ENCODE data around the gene TMED1.

Gene TMED1

DNA sequence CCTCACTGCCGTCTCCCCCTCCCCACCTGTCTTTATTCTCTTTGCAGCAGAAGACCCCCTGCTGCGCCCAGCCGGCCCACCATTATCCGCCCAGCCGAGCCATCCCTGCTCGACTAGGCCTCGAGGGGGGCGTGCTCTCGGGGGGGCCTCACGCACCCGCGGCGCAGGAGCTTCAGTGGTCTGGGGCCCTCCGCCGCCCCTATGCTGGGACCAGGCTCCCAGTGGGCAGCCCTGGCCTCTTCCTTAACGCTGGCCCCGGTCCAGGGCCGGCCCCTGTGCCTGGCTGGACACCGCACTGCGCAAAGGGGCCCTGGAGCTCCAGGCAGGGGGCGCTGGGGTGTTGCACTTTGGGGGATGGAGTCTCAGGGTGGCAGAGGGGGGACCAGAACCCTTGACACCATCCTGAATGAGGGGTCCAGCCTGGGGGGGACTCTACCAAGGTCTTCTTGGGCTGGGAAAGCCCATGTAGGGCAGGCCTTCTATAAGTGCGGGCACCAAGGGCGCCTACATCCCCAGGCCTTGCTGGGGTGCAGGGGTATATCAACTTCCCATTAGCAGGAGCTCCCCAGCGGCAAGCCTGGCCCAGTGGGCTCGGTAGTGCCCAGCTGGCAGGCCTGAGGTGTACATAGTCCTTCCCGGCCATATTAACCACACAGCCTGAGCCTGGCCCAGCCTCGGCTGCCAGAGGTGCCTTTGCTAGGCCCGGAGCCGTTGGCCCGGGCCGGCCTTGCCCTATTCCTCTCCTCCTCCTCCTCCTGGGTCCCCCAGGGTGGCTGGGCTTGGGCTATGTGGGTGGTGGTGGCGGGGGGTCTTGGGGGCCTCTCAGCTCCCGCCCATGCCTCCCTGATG is 4.9 kb downstream of the TMED1 start:
- H3K36me3 Mint-ChIP-seq (ENCODE audit: low read depth) = peaks cover 10% of the 10 kb centered on the region
- no peak overlapping the region for H3K27ac Mint-ChIP-seq
- H3K9me3 Mint-ChIP-seq = peaks cover under 1% of the 10 kb centered on the region
- peaks cover 4% of the 10 kb centered on the region for H3K4me1 Mint-ChIP-seq (ENCODE audit: low read depth)
- no peak overlapping the region for H3K4me3 Mint-ChIP-seq
- no peaks in the 10 kb centered on the region for H3K27me3 Mint-ChIP-seq (ENCODE audit: low read depth)

DNA sequence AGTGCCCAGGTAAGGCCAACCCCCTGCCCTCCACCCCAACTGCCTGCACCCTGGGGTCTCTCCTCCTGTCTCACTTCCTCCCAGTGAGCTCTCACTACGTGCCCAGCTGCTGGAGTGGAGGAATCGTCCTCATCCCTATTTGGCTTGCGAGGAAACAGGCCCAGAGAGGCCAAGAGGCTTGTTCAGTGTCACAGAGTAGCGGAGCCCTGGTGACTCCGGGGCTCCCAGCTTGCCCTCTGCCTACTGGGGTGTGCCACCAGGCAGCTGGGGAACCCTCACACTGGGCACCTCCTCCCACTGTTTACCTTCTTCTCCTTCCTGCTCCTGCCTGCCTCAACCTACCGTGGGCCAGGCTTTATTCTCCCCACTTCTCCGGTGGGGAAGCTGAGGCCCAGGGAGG is 5.6 kb downstream of the TMED1 start:
- peaks cover 11% of the 10 kb centered on the region for H3K36me3 Mint-ChIP-seq (ENCODE audit: low read depth)
- H3K4me1 Mint-ChIP-seq (ENCODE audit: low read depth) = peaks cover under 1% of the 10 kb centered on the region
- H3K9me3 Mint-ChIP-seq = no peaks in the 10 kb centered on the region
- no peak overlapping the region for H3K4me3 Mint-ChIP-seq
- H3K27ac Mint-ChIP-seq = no peak overlapping the region
- H3K27me3 Mint-ChIP-seq (ENCODE audit: low read depth) = no peaks in the 10 kb centered on the region

GRCh38 chr19:10829967-10830366 is 6.0 kb downstream of the TMED1 start:
- Mint-ChIP-seq H3K9me3 (no peaks in the 10 kb centered on the region), H3K4me3 (no peak overlapping the region), H3K27me3 (ENCODE audit: low read depth) (no peaks in the 10 kb centered on the region), H3K4me1 (ENCODE audit: low read depth) (no peaks in the 10 kb centered on the region), H3K36me3 (ENCODE audit: low read depth) (peaks cover 14% of the 10 kb centered on the region), H3K27ac (no peak overlapping the region)

DNA sequence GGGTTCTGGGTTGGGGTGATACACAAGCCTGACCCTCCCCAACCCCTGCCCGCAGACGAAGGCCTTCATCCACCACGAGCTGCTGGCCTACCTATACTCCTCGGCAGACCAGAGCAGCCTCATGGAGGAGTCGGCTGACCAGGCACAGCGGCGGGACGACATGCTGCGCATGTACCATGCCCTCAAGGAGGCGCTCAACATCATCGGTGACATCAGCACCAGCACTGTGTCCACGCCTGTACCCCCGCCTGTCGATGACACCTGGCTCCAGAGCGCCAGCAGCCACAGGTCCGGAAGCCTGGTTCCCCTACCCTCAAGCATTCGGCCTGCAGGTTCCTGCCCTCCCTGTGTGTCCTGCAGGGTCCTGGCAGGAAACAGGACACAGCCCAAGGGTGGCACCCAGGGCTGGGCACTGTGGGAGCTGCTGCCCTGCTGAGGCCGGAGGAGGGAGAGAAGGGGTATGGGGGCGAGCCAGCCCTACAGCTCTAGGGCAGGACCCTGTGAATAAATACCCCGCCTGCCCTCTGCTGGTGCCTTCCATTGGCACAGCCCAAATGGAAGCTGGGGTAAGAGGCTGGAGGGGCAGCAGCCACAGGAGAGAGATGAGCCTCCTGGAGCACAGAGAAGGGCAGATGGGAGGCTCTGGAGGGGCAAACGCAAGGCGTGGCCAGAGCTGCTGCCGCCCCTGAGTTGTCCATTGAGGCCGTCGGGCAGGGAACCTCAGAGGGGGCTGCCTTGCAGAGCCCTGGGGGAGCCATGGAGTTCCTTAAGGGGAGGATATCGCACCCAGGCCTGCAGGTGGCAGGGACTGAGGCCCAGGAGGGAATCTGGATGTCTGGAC is 6.8 kb downstream of the TMED1 start:
- H3K36me3 Mint-ChIP-seq (ENCODE audit: low read depth) = peaks cover 21% of the 10 kb centered on the region
- no peak overlapping the region for H3K4me3 Mint-ChIP-seq
- no peak overlapping the region for H3K27ac Mint-ChIP-seq
- H3K4me1 Mint-ChIP-seq (ENCODE audit: low read depth) = no peaks in the 10 kb centered on the region
- no peaks in the 10 kb centered on the region for H3K9me3 Mint-ChIP-seq
- H3K27me3 Mint-ChIP-seq (ENCODE audit: low read depth) = no peaks in the 10 kb centered on the region

GRCh38 chr19:10826846-10827245 is 9.2 kb downstream of the TMED1 start:
- no peaks in the 10 kb centered on the region for H3K27me3 Mint-ChIP-seq (ENCODE audit: low read depth)
- peaks cover 2% of the 10 kb centered on the region for H3K4me1 Mint-ChIP-seq (ENCODE audit: low read depth)
- H3K27ac Mint-ChIP-seq = no peak overlapping the region
- H3K4me3 Mint-ChIP-seq = no peak overlapping the region
- H3K36me3 Mint-ChIP-seq (ENCODE audit: low read depth) = peaks cover 30% of the 10 kb centered on the region
- H3K9me3 Mint-ChIP-seq = no peaks in the 10 kb centered on the region

GRCh38 chr19:10826231-10826630 is 9.8 kb downstream of the TMED1 start:
- Mint-ChIP-seq H3K27ac (no peak overlapping the region), H3K4me3 (no peak overlapping the region), H3K9me3 (no peaks in the 10 kb centered on the region), H3K36me3 (ENCODE audit: low read depth) (peaks cover 32% of the 10 kb centered on the region), H3K27me3 (ENCODE audit: low read depth) (no peaks in the 10 kb centered on the region), H3K4me1 (ENCODE audit: low read depth) (peaks cover 2% of the 10 kb centered on the region)

DNA sequence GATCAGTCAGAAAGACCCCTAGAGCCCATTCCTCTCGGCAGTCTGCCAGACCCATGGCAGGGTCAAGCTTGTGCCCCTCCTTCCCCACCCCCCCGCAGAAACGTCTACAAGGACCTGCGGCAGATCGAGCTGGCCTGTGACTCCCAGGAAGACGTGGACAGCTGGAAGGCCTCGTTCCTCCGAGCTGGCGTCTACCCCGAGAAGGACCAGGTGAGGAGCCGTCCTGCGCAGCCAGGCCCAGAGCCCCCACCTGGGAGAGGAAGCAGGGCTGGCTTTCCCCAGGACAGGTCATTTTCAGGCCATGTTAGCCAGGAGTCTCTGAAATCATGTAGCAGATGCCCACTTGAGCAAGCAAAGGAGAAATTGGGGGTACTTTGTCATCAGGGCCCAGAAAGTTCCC is 12.3 kb downstream of the TMED1 start:
- Mint-ChIP-seq H3K4me1 (ENCODE audit: low read depth) (peaks cover 9% of the 10 kb centered on the region), H3K4me3 (no peak overlapping the region), H3K27ac (no peak overlapping the region), H3K27me3 (ENCODE audit: low read depth) (no peaks in the 10 kb centered on the region), H3K9me3 (no peaks in the 10 kb centered on the region), H3K36me3 (ENCODE audit: low read depth) (peaks cover 51% of the 10 kb centered on the region)

DNA sequence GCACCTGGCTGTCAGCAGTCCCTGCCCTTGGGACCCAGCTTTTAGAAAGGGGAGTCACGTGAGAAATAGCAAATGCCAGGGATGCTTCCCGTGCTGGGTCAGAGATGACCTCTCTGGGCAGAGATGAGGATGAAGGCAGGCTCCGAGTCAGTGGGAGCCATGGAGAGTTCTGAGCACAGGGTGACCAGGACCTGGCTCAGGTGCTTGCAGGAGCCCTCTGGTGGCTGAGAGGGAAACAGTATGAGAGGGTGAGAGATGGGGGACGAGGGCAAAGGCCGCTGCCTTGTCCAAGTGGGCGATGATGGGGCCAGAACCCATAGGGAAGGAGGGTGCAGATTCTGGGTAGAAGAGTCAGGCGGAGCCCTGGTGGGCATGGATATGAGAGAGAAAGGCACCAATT is 15.8 kb downstream of the TMED1 start:
- Mint-ChIP-seq H3K36me3 (ENCODE audit: low read depth) (peaks cover 41% of the 10 kb centered on the region), H3K27ac (peak overlapping the region; percentile 67), H3K4me1 (ENCODE audit: low read depth) (peaks cover 9% of the 10 kb centered on the region), H3K9me3 (no peaks in the 10 kb centered on the region), H3K27me3 (ENCODE audit: low read depth) (no peaks in the 10 kb centered on the region), H3K4me3 (no peak overlapping the region)

DNA sequence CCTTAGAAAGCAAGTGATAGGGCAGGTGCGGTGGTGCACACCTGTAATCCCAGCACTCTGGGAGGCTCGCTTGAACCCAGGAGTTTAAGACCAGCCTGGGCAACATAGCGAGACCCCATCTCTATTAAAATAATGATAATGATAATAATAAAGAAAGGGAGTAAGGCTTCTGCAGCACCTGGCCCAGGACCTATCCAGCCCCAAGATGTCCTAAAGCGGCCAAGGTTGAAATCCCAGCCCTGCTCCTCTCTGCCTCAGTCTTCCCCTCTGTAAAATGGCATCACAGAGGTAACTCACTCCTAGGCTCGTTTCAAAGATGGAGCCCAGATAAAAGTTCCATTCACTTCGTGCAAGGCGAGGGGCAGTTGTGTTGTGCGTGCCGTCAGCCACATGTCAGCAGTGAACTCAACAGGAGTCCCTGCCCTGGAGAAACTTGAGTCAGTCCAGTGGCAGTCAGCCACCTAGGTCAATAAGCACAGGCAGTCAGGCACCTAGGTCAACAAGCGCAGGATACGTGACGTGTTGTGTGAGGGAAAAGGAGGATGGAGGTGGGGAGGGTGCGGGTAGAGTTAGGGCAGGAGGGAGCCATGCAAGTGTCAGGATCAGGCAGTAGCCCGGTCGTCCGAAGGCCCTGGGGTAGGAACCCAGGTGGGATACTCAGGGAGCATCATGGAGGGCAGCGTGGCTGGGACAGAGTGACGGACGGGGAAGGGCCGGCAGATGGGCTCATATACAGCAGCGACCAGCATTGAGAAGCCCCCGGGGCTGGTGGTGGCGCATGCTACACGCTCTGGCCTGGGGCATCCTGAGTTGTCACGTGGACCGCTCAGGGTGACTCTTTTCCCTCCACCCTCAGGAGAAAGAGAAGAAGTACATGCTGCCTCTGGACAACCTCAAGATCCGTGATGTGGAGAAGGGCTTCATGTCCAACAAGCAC is 16.6 kb downstream of the TMED1 start:
- no peak overlapping the region for H3K4me3 Mint-ChIP-seq
- H3K27me3 Mint-ChIP-seq (ENCODE audit: low read depth) = no peaks in the 10 kb centered on the region
- no peak overlapping the region for H3K27ac Mint-ChIP-seq
- H3K36me3 Mint-ChIP-seq (ENCODE audit: low read depth) = peaks cover 41% of the 10 kb centered on the region
- peaks cover 16% of the 10 kb centered on the region for H3K4me1 Mint-ChIP-seq (ENCODE audit: low read depth)
- no peaks in the 10 kb centered on the region for H3K9me3 Mint-ChIP-seq

- H3K27me3 Mint-ChIP-seq (ENCODE audit: low read depth) = no peaks in the 10 kb centered on the region
- peaks cover 17% of the 10 kb centered on the region for H3K4me1 Mint-ChIP-seq (ENCODE audit: low read depth)
- peaks cover 35% of the 10 kb centered on the region for H3K36me3 Mint-ChIP-seq (ENCODE audit: low read depth)
- H3K4me3 Mint-ChIP-seq = no peak overlapping the region
- no peaks in the 10 kb centered on the region for H3K9me3 Mint-ChIP-seq
- H3K27ac Mint-ChIP-seq = no peak overlapping the region
Measured at GRCh38 chr19:10818301-10819123, 17.5 kb downstream of the TMED1 start.

DNA sequence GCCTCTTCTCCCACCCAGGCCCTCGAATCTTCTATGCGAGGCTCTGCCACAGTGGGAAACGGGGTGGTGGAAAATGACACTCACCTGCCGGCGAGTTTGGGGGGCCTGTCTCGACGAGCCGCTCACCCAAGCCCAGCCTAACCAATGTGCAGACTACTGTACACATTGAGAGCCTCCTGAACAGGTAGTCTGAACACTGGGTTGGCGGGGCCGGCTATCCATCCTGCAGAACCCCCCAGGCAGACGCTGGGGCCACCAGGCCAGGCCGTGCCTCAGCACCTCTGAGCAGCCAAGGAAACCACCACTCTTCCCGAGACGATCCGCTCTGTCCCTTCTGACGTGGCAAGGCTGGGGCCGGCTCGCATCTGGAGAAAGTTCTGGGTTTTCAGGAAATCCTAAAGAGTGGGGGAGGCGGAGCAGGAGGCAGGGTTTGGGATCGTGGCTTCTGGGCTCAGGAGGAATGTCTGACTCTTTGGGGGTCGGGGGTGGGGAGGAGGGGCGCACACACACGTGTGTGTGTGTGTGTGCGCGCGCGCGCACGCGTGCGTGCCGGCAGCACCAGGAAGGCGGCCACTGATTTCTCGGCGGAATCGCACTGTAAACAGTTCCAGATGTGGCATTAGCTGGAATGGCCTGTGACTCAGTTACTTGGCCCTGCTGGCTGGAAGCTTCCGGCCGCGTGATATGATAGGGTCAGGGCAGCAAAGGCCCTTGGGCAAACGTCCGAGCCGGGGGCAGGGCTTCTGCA is 18.5 kb downstream of the TMED1 start:
- no peaks in the 10 kb centered on the region for H3K9me3 Mint-ChIP-seq
- H3K27ac Mint-ChIP-seq = no peak overlapping the region
- H3K4me1 Mint-ChIP-seq (ENCODE audit: low read depth) = peaks cover 24% of the 10 kb centered on the region
- no peaks in the 10 kb centered on the region for H3K27me3 Mint-ChIP-seq (ENCODE audit: low read depth)
- no peak overlapping the region for H3K4me3 Mint-ChIP-seq
- peaks cover 41% of the 10 kb centered on the region for H3K36me3 Mint-ChIP-seq (ENCODE audit: low read depth)

DNA sequence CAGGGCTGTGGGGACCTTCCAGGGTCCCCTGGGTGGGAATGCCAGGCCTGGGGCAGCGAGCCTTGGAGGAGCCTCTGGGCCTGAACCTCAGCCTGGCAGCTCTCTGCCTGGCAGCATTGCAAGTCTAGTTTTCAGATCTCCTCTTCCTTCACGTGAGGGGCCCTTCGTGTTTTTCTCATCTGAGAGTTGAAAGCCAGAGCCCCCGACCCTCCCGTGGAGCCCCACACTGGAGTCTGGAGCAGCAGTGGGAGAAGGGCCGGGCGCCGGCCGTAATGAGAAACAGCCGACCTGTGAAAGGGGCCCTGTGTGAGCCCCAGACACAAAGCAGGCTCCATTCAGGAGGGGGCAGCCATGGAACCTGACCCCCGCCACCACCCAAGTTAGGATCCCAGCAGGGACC is 19.3 kb downstream of the TMED1 start:
- Mint-ChIP-seq H3K36me3 (ENCODE audit: low read depth) (peaks cover 35% of the 10 kb centered on the region), H3K9me3 (no peaks in the 10 kb centered on the region), H3K27me3 (ENCODE audit: low read depth) (no peaks in the 10 kb centered on the region), H3K27ac (no peak overlapping the region), H3K4me3 (no peak overlapping the region), H3K4me1 (ENCODE audit: low read depth) (peaks cover 22% of the 10 kb centered on the region)

DNA sequence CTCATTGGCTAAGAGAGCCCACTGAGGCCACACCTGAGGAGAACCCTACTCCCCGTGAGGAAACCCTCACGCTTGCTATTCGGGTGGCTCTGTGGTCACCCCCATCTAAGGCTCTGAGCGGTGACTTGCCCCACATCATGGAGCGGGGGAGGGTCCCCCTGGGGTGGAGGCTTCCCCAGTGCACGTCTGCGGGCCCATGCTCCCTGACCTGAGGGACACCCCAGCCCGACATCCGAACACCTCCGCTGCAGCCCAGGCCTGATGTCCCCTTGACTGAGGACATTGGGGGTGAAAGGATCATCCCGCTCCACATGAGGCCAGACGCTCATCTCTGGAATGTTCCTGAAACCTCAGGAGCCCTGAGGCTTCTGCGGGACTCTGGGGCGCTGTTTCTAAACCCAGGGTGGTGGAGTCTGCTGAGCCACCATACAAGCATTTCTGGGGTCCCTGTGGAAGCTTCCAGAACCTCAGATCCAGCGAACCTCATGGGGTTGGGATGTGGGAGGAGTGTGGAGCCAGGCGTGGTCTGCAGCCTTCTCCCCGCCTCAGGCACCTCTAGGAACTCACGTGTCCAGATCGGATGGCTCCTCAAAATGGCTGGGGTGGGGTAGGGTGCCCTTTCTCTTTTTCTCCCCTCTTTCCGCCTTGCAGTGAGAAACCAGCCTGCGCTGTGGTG is 19.9 kb downstream of the TMED1 start:
- H3K9me3 Mint-ChIP-seq = no peaks in the 10 kb centered on the region
- H3K27me3 Mint-ChIP-seq (ENCODE audit: low read depth) = no peaks in the 10 kb centered on the region
- H3K27ac Mint-ChIP-seq = no peak overlapping the region
- peaks cover 21% of the 10 kb centered on the region for H3K4me1 Mint-ChIP-seq (ENCODE audit: low read depth)
- H3K36me3 Mint-ChIP-seq (ENCODE audit: low read depth) = peaks cover 33% of the 10 kb centered on the region
- H3K4me3 Mint-ChIP-seq = no peak overlapping the region
